HCT116 (cell line): ENCODE measurements around the gene TICAM2. TPM values are rescaled to one million over a fixed set of nuclear protein-coding genes. Genes with fewer than 3 reads are reported as not detected.
A peak's percentile ranks its signal among the peaks of the same experiment; 100 is the strongest.

Experiments used
- ATAC-seq: fragments of 200-7000 bp; cut with Tn5 transposase; 2 replicates; pipeline ENCODE4 v1.9.1; 2020; ENCODE audit warnings: mild to moderate bottlenecking, moderate library complexity
- BruUV-seq: library from RNA; stranded (reverse); fragments of 400-500 nt; replicated peaks from 2 replicates; lab custom pipeline; 2021; lab: Mats Ljungman, UMichigan
- CTCF ChIA-PET: fragments of 300-600 bp; sonication (Branson Sonifier 250); formaldehyde crosslinking; loops from one replicate; lab custom pipeline; 2021; ENCODE audit warnings: antibody characterized with exemption; lab: Charles Lee
- POLR2A ChIA-PET: fragments of 300-600, 350-600 bp; sonication (Branson Sonifier 250); formaldehyde crosslinking; loops from one replicate; lab custom pipeline; 2021; ENCODE audit warnings: antibody characterized with exemption; lab: Charles Lee
- RAD21 ChIA-PET, 2 experiments: fragments of 300-600 bp; sonication (Branson Sonifier 250); formaldehyde crosslinking; loops; one replicate each; lab custom pipeline; 2023; ENCODE audit warnings: low total read pairs in 2 of 2; ENCODE audit not compliant: uncharacterized antibody in 2 of 2, unreplicated experiment in 2 of 2, low non-redundant PET in 1 of 2; lab: Charles Lee
- DNase-seq: peaks from one replicate; pipeline ENCODE4 v3.0.0-alpha.2; 2010; ENCODE audit warnings: low read depth, low spot score
- H2AFZ ChIP-seq: fragments of 200-600 bp; shearing (Covaris generic), sonication (generic); 2 replicates; pipeline ENCODE4 v1.6.1; 2017; ENCODE audit warnings: low read depth, mixed run types, mixed read lengths, antibody characterized with exemption, low read length; ENCODE audit not compliant: poor library complexity, severe bottlenecking
- H3K27ac ChIP-seq: 2 replicates; pipeline ENCODE4 v1.5.1; 2012; ENCODE audit warnings: low read depth, low read length
- H3K27me3 ChIP-seq: fragments of 200-600 bp; sonication (generic); 2 replicates; pipeline ENCODE4 v1.6.1; 2016; ENCODE audit warnings: mixed run types, low read length, mixed read lengths; ENCODE audit not compliant: insufficient read depth
- H3K36me3 ChIP-seq, 2 experiments: fragments of 200-500 bp in 1 of 2; fragments of 200-600 bp in 1 of 2; sonication (Bioruptor generic) in 1 of 2; sonication (generic) in 1 of 2; 2 replicates each; pipeline versions ENCODE4 v1.5.1 to v1.6.1; 2014 to 2016; ENCODE audit warnings: low read length in 2 of 2, inconsistent platforms in 1 of 2, mixed read lengths in 1 of 2, mixed run types in 1 of 2; ENCODE audit not compliant: insufficient read depth in 2 of 2, control insufficient read depth in 1 of 2
- H3K4me1 ChIP-seq, 2 experiments: fragments of 200-600 bp in 1 of 2; sonication (generic) in 1 of 2; 2 replicates each; pipeline versions ENCODE4 v1.5.1 to v1.6.1; 2012 to 2017; ENCODE audit warnings: low read length in 2 of 2, inconsistent platforms in 1 of 2, mild to moderate bottlenecking in 1 of 2, mixed read lengths in 1 of 2, mixed run types in 1 of 2, moderate library complexity in 1 of 2; ENCODE audit not compliant: insufficient read depth in 2 of 2, control insufficient read depth in 1 of 2
- H3K4me2 ChIP-seq: fragments of 200-600 bp; sonication (generic); 2 replicates; pipeline ENCODE4 v1.6.1; 2017; ENCODE audit warnings: mixed run types, low read length, mixed read lengths
- H3K4me3 ChIP-seq, 2 experiments: fragments of 200-600 bp in 1 of 2; sonication (generic) in 1 of 2; replicated peaks in 1 of 2; 2 replicates each; pipeline ENCODE4 v1.5.1; 2011 to 2016; ENCODE audit warnings: low read length in 2 of 2, control low read depth in 1 of 2, low read depth in 1 of 2, mild to moderate bottlenecking in 1 of 2, mixed read lengths in 1 of 2, mixed run types in 1 of 2
- H3K79me2 ChIP-seq: fragments of 200-600 bp; sonication (generic); 2 replicates; pipeline ENCODE4 v1.6.1; 2017; ENCODE audit warnings: mild to moderate bottlenecking, mixed run types, low read length, moderate library complexity, mixed read lengths; ENCODE audit not compliant: insufficient read depth
- H3K9ac ChIP-seq: fragments of 200-600 bp; sonication (generic); 2 replicates; pipeline ENCODE4 v1.6.1; 2016; ENCODE audit warnings: low read length, mixed read lengths
- H3K9me2 ChIP-seq: fragments of 200-600 bp; sonication (generic), shearing (Covaris generic); 2 replicates; pipeline ENCODE4 v1.6.1; 2017; ENCODE audit warnings: mixed run types, mild to moderate bottlenecking, moderate library complexity; ENCODE audit not compliant: insufficient read depth
- H3K9me3 ChIP-seq, 2 experiments: fragments of 200-500 bp in 1 of 2; fragments of 200-600 bp in 1 of 2; sonication (Bioruptor generic) in 1 of 2; sonication (generic) in 1 of 2; 2 replicates each; pipeline ENCODE4 v1.6.1; 2014 to 2017; ENCODE audit warnings: low read length in 2 of 2, mixed read lengths in 2 of 2, inconsistent platforms in 1 of 2, low read depth in 1 of 2, mild to moderate bottlenecking in 1 of 2, mixed run types in 1 of 2, moderate library complexity in 1 of 2; ENCODE audit not compliant: control insufficient read depth in 1 of 2, insufficient read depth in 1 of 2
- H4K20me1 ChIP-seq: fragments of 200-600 bp; sonication (generic), shearing (Covaris generic); 2 replicates; pipeline ENCODE4 v1.6.1; 2017; ENCODE audit warnings: mixed run types, mild to moderate bottlenecking, moderate library complexity; ENCODE audit not compliant: insufficient read depth
- CBX3 ChIP-seq: IDR thresholded peaks from 2 replicates; pipeline ENCODE4 v1.6.1; 2012; ENCODE audit warnings: low read depth
- CEBPB ChIP-seq: IDR thresholded peaks from 2 replicates; pipeline ENCODE4 v1.6.1; 2012; ENCODE audit warnings: low read depth
- EGR1 ChIP-seq: IDR thresholded peaks from 2 replicates; pipeline ENCODE4 v1.6.1; 2012; ENCODE audit warnings: low read depth
- ELF1 ChIP-seq: IDR thresholded peaks from 2 replicates; pipeline ENCODE4 v1.6.1; 2012; ENCODE audit warnings: low read depth, borderline replicate concordance
- EZH2 ChIP-seq: fragments of 200-600 bp; sonication (generic); IDR thresholded peaks from 2 replicates; pipeline ENCODE4 v1.6.1; 2017; ENCODE audit warnings: antibody characterized with exemption, mixed run types
- FOSL1 ChIP-seq: IDR thresholded peaks from 2 replicates; pipeline ENCODE4 v1.6.1; 2012; ENCODE audit warnings: low read depth
- JUND ChIP-seq: IDR thresholded peaks from 2 replicates; pipeline ENCODE4 v1.6.1; 2012
- MAX ChIP-seq: IDR thresholded peaks from 2 replicates; pipeline ENCODE4 v1.6.1; 2012
- POLR2AphosphoS5 ChIP-seq: IDR thresholded peaks from 2 replicates; pipeline ENCODE4 v1.6.1; 2011; ENCODE audit warnings: mild to moderate bottlenecking, low read depth, low read length, moderate library complexity
- REST ChIP-seq: IDR thresholded peaks from 2 replicates; pipeline ENCODE4 v1.6.1; 2012; ENCODE audit warnings: low read depth
- SIN3A ChIP-seq: IDR thresholded peaks from 2 replicates; pipeline ENCODE4 v1.6.1; 2012; ENCODE audit warnings: low read depth
- SP1 ChIP-seq: IDR thresholded peaks from 2 replicates; pipeline ENCODE4 v1.6.1; 2012; ENCODE audit warnings: low read depth
- SRF ChIP-seq: IDR thresholded peaks from 2 replicates; pipeline ENCODE4 v1.6.1; 2012; ENCODE audit warnings: low read depth
- ZFX ChIP-seq: fragments of 450-650 bp; IDR thresholded peaks from 2 replicates; pipeline ENCODE4 v1.6.1; 2017
- ZNF274 ChIP-seq: fragments of 200-500 bp; sonication (Bioruptor generic); IDR thresholded peaks from 2 replicates; pipeline ENCODE4 v1.6.1; 2014; ENCODE audit warnings: mild to moderate bottlenecking, low read depth, low read length, inconsistent platforms
- intact Hi-C: fragments of 100-400 bp; cut with micrococcal nuclease; formaldehyde crosslinking; loops from 2 replicates; pipeline ENCODE4 v1.10.0; 2022
- total RNA-seq: library from RNA; stranded (reverse); gene quantifications from one replicate; pipeline ENCODE4 v1.2.1, GENCODE V29; 2021; ENCODE audit not compliant: unreplicated experiment

The TICAM2 gene
- total RNA-seq, 1 experiment from 2014 or later, result 2.9 TPM

GRCh38 chr5:115548683-115549082 lies 53.6 kb downstream of the TICAM2 start:
- RAD21 ChIA-PET, result no interaction called here
- CTCF ChIA-PET, result no interaction called here

More at GRCh38 chr5:115548683-115549082, 53.6 kb downstream of the TICAM2 start:
- ATAC-seq (no peak), DNase-seq (no peak)
- H4K20me1 ChIP-seq, result no peaks in the 10 kb centered on the region
- H3K4me1 ChIP-seq, result peaks cover 0 to 20% of the 10 kb centered on the region in 2 experiments; a peak in 2 of 4 replicates
- no peaks in the 10 kb centered on the region for H3K36me3 ChIP-seq
- no peak for TF ChIP-seq SRF
- TF ChIP-seq EGR1, result no peak
- no peak for TF ChIP-seq SIN3A
- TF ChIP-seq ELF1, result no peak
- no peak for TF ChIP-seq CBX3
- no peak for TF ChIP-seq JUND
- no peak for TF ChIP-seq ZFX
- no peak for TF ChIP-seq SP1
- TF ChIP-seq POLR2AphosphoS5, result no peak
- no peak for TF ChIP-seq EZH2
- TF ChIP-seq CEBPB, result no peak
- no peak for TF ChIP-seq MAX
- TF ChIP-seq REST, result no peak
- TF ChIP-seq ZNF274, result no peak
- TF ChIP-seq FOSL1, result no peak
- no peaks in the 10 kb centered on the region for H3K27me3 ChIP-seq
- no peaks in the 10 kb centered on the region for H3K9me2 ChIP-seq
- no peak overlapping the region for H3K4me2 ChIP-seq
- no peak overlapping the region for H3K9ac ChIP-seq
- POLR2A ChIA-PET, result no interaction called here
- peak overlapping the region; percentile 30 for H2AFZ ChIP-seq
- H3K9me3 ChIP-seq, result peaks cover 0 to 5% of the 10 kb centered on the region in 2 experiments; a peak in 1 of 4 replicates
- no TSS peak for BruUV-seq
- H3K79me2 ChIP-seq, result peaks cover 9% of the 10 kb centered on the region
- no peak overlapping the region for H3K27ac ChIP-seq
- intact Hi-C loops, result no loop called here
- no peak overlapping the region for H3K4me3 ChIP-seq
